T-helper 2 cell (primary cell): Measurements from ENCODE around the gene KCNH1.
"Not testable (repeated sequence)": the region's sequence is repeated elsewhere in the genome, so short reads cannot be mapped to it uniquely, and the experiment has no call there.

Source experiments
- DNase-seq, 5 experiments: peaks; one replicate each; pipeline versions ENCODE4 v3.0.0 to v3.0.0-alpha.2; 2012 to 2022

The KCNH1 gene

GRCh38 chr1:211092955-211093354 is 41.0 kb downstream of the KCNH1 start:
- no peak for DNase-seq

GRCh38 chr1:211091867-211092266 is 42.1 kb downstream of the KCNH1 start:
- DNase-seq: no peak

- peak in 1 of 5 experiments; percentile 8 for DNase-seq
Measured at GRCh38 chr1:211089536-211089935, 44.4 kb downstream of the KCNH1 start.

- no peak for DNase-seq
Measured at GRCh38 chr1:211088156-211088555, 45.8 kb downstream of the KCNH1 start.

- no peak for DNase-seq
Measured at GRCh38 chr1:211082824-211083223, 51.1 kb downstream of the KCNH1 start.

- not testable (repeated sequence) for DNase-seq
Measured at GRCh38 chr1:211081447-211081846, 52.5 kb downstream of the KCNH1 start.

- DNase-seq: no peak
Measured at GRCh38 chr1:211068976-211069375, 65.0 kb downstream of the KCNH1 start.

- no peak for DNase-seq
Measured at GRCh38 chr1:211066781-211067384, 67.1 kb downstream of the KCNH1 start.

- not testable (repeated sequence) for DNase-seq
Measured at GRCh38 chr1:211041838-211042237, 92.1 kb downstream of the KCNH1 start.

- no peak for DNase-seq
Measured at GRCh38 chr1:211037095-211037494, 96.9 kb downstream of the KCNH1 start.

- no peak for DNase-seq
Measured at GRCh38 chr1:211036381-211037060, 97.4 kb downstream of the KCNH1 start.

GRCh38 chr1:211035821-211036380 is 98.0 kb downstream of the KCNH1 start:
- no peak for DNase-seq

GRCh38 chr1:211033921-211034525 is 99.9 kb downstream of the KCNH1 start:
- no peak for DNase-seq

GRCh38 chr1:211024901-211025300 is 109.0 kb downstream of the KCNH1 start:
- no peak for DNase-seq

- no peak for DNase-seq
Measured at GRCh38 chr1:211019266-211019665, 114.7 kb downstream of the KCNH1 start.

- no peak for DNase-seq
Measured at GRCh38 chr1:211018690-211019089, 115.3 kb downstream of the KCNH1 start.

GRCh38 chr1:211017075-211017718 is 116.8 kb downstream of the KCNH1 start:
- no peak for DNase-seq

GRCh38 chr1:211014275-211014674 is 119.7 kb downstream of the KCNH1 start:
- DNase-seq: no peak

- no peak for DNase-seq
Measured at GRCh38 chr1:211013346-211014240, 120.4 kb downstream of the KCNH1 start.

GRCh38 chr1:211011128-211011527 is 122.8 kb downstream of the KCNH1 start:
- DNase-seq: not testable (repeated sequence)

GRCh38 chr1:211009944-211010343 is 124.0 kb downstream of the KCNH1 start:
- no peak for DNase-seq

- no peak for DNase-seq
Measured at GRCh38 chr1:211007830-211008229, 126.1 kb downstream of the KCNH1 start.
